Neural progenitor cell (in vitro differentiated cells): Measurements from ENCODE around the gene BICDL2.

Experiments used
- CTCF ChIP-seq: fragments of 200-600 bp; sonication (generic); IDR thresholded peaks from 2 replicates; pipeline ENCODE4 v1.5.1; 2017; ENCODE audit warnings: antibody characterized with exemption, mild to moderate bottlenecking
- EZH2 ChIP-seq: fragments of 200-600 bp; sonication (generic); IDR thresholded peaks from 2 replicates; pipeline ENCODE4 v1.6.1; 2017; ENCODE audit warnings: antibody characterized with exemption, mild to moderate bottlenecking, moderate library complexity

- TF ChIP-seq EZH2 (no peak), CTCF (no peak)
Observed at GRCh38 chr16:3015865-3016521, 20.8 kb downstream of the BICDL2 start.
